Body of pancreas (tissue), 4 donors: ENCODE data around the gene VAPA.

ENCODE experiments used
- CTCF ChIP-seq, 7 experiments: fragments of 450-650 bp in 4 of 7; fragments of 200-600 bp in 3 of 7; sonication (generic) in 3 of 7; IDR thresholded peaks; one replicate each; pipeline ENCODE4 v1.5.1; 2016 to 2019; ENCODE audit warnings: antibody characterized with exemption in 7 of 7
- POLR2A ChIP-seq, 3 donors: fragments of 450-650 bp; IDR thresholded peaks; one replicate each; pipeline ENCODE4 v1.6.1; 2016; ENCODE audit warnings: antibody characterized with exemption in 3 of 3, mild to moderate bottlenecking in 2 of 3

GRCh38 chr18:9914584-9915290 lies 921 bp downstream of the VAPA start:
- no peak for TF ChIP-seq CTCF (IDR thresholded peaks at IDR 0.05)
- peak; percentile 82 to 90 (median 86) for TF ChIP-seq POLR2A (IDR thresholded peaks at IDR 0.05)
